Measurements from ENCODE around the gene CSMD2. TPM values are rescaled to one million over a fixed set of nuclear protein-coding genes. Genes with fewer than 3 reads are reported as not detected.
A peak's percentile ranks its signal among the peaks of the same experiment; 100 is the strongest.

CSMD2 gene
- total and polyA plus RNA-seq, 7 donors, result 0.02 to 0.32 (median 0.10) TPM

GRCh38 chr1:33762109-33762830 is 402.8 kb downstream of the CSMD2 start:
- Histone ChIP-seq H3K27me3 (ENCODE audit: insufficient read depth in 3 of 3, low read length in 2 of 3) (no peaks in the 10 kb centered on the region), H3K36me3 (ENCODE audit: insufficient read depth in 1 of 2, low read depth in 1 of 2) (no peaks in the 10 kb centered on the region), H3K4me3 (no peak overlapping the region), H3K4me1 (no peaks in the 10 kb centered on the region), H3K27ac (peak overlapping the region; percentile 23), H3K9me3 (no peaks in the 10 kb centered on the region)
- ATAC-seq, result no peak
- no peak for DNase-seq
- TF ChIP-seq CTCF (IDR thresholded peaks at IDR 0.05), result no peak
- WGBS, 3 donors, result 38 to 53% (median 39%) methylated on average over 1 of the region's 1 CpG
- intact Hi-C loops (cut with DNase I), result no loop called here

- ATAC-seq (peak in 3 of 4 donors; percentile 61 to 68 (median 68)), DNase-seq (peak in 1 of 2 donors; percentile 62)
- Histone ChIP-seq H3K4me3 (no peak overlapping the region), H3K4me1 (no peaks in the 10 kb centered on the region), H3K36me3 (ENCODE audit: insufficient read depth in 1 of 2, low read depth in 1 of 2) (no peaks in the 10 kb centered on the region), H3K27ac (no peak overlapping the region), H3K9me3 (no peaks in the 10 kb centered on the region), H3K27me3 (ENCODE audit: insufficient read depth in 3 of 3, low read length in 2 of 3) (peaks cover 0 to 4% (median 2%) of the 10 kb centered on the region in 3 donors)
- intact Hi-C loops (cut with DNase I), result no loop called here
- WGBS, 3 donors, result 10 to 27% (median 20%) methylated on average over 5 of the region's 5 CpGs
- no peak for TF ChIP-seq CTCF (IDR thresholded peaks at IDR 0.05)
Measured at GRCh38 chr1:33758698-33759097, 406.3 kb downstream of the CSMD2 start.

GRCh38 chr1:33753087-33753856 is 411.8 kb downstream of the CSMD2 start:
- no peaks in the 10 kb centered on the region for H3K36me3 ChIP-seq (ENCODE audit: insufficient read depth in 1 of 2, low read depth in 1 of 2)
- H3K9me3 ChIP-seq, result no peaks in the 10 kb centered on the region
- intact Hi-C loops (cut with DNase I), result no loop called here
- no peak for TF ChIP-seq CTCF (IDR thresholded peaks at IDR 0.05)
- peaks cover 0 to 4% (median 2%) of the 10 kb centered on the region in 3 donors for H3K27me3 ChIP-seq (ENCODE audit: insufficient read depth in 3 of 3, low read length in 2 of 3)
- 72 to 79% (median 74%) methylated on average over 5 of the region's 5 CpGs for WGBS, 3 donors
- no peaks in the 10 kb centered on the region for H3K4me1 ChIP-seq
- no peak for DNase-seq
- H3K27ac ChIP-seq, result no peak overlapping the region
- ATAC-seq, result no peak
- no peak overlapping the region for H3K4me3 ChIP-seq

- intact Hi-C loops (cut with DNase I), result no loop called here
- Histone ChIP-seq H3K27me3 (ENCODE audit: insufficient read depth in 3 of 3, low read length in 2 of 3) (peaks cover 0 to 3% (median 0%) of the 10 kb centered on the region in 3 donors), H3K27ac (no peak overlapping the region), H3K36me3 (ENCODE audit: insufficient read depth in 1 of 2, low read depth in 1 of 2) (no peaks in the 10 kb centered on the region), H3K4me1 (no peaks in the 10 kb centered on the region), H3K4me3 (no peak overlapping the region), H3K9me3 (no peaks in the 10 kb centered on the region)
- no peak for DNase-seq
- TF ChIP-seq CTCF (IDR thresholded peaks at IDR 0.05), result no peak
- 75 to 90% (median 85%) methylated on average over 4 of the region's 4 CpGs for WGBS, 3 donors
- ATAC-seq, result no peak
Measured at GRCh38 chr1:33745942-33746341, 419.1 kb downstream of the CSMD2 start.

All from psoas muscle (tissue), 8 donors.